Thoracic aorta (tissue), 2 donors: ENCODE data around the gene PEPD. TPM values are rescaled to one million over a fixed set of nuclear protein-coding genes. Genes with fewer than 3 reads are reported as not detected.

Experiments used
- ATAC-seq: fragments of 150-250 bp; one replicate; pipeline ENCODE4 v1.8.0; 2017; ENCODE audit warnings: low read depth; ENCODE audit not compliant: insufficient number of reproducible peaks, low FRiP score
- DNase-seq: peaks from one replicate; pipeline ENCODE4 v3.0.0-alpha.2; 2020; ENCODE audit warnings: low spot score
- H3K27ac ChIP-seq, 2 donors: fragments of 200-600 bp; sonication (generic); 1 replicate in 1 of 2; 2 replicates in 1 of 2; pipeline ENCODE4 v1.5.1; 2016; ENCODE audit warnings: mild to moderate bottlenecking in 2 of 2, moderate library complexity in 2 of 2
- H3K27me3 ChIP-seq: fragments of 200-600 bp; sonication (generic); replicated peaks from 2 replicates; pipeline ENCODE4 v1.6.0; 2016; ENCODE audit warnings: mild to moderate bottlenecking; ENCODE audit not compliant: insufficient read depth
- H3K36me3 ChIP-seq: fragments of 200-600 bp; sonication (generic); one replicate; pipeline ENCODE4 v1.5.1; 2016
- H3K4me1 ChIP-seq, 2 donors: fragments of 200-600 bp; sonication (generic); 1 replicate in 1 of 2; 2 replicates in 1 of 2; pipeline versions ENCODE4 v1.5.1 to v1.6.0; 2016; ENCODE audit warnings: low read depth in 2 of 2, mild to moderate bottlenecking in 1 of 2; ENCODE audit not compliant: control insufficient read depth in 1 of 2
- H3K4me3 ChIP-seq: fragments of 200-600 bp; sonication (generic); 2 replicates; pipeline ENCODE4 v1.5.1; 2016; ENCODE audit warnings: mild to moderate bottlenecking
- H3K9me3 ChIP-seq: fragments of 200-600 bp; sonication (generic); 2 replicates; pipeline ENCODE4 v1.5.1; 2016
- total RNA-seq, 2 donors: library from RNA; depleted of rRNA; stranded (reverse); fragments of >200 nt; gene quantifications; one replicate each; pipeline versions ENCODE4 v1.1.0 to v1.2.3, GENCODE V29; 2016
- TF ChIP-seq, protein P1 (sequence below): fragments of 200-600 bp; sonication (generic); IDR thresholded peaks from one replicate; pipeline ENCODE4 v1.5.1; 2019; ENCODE audit warnings: antibody characterized with exemption

The PEPD gene
- total RNA-seq, 2 donors from 2014 or later = 48.7 to 70.9 TPM

DNA sequence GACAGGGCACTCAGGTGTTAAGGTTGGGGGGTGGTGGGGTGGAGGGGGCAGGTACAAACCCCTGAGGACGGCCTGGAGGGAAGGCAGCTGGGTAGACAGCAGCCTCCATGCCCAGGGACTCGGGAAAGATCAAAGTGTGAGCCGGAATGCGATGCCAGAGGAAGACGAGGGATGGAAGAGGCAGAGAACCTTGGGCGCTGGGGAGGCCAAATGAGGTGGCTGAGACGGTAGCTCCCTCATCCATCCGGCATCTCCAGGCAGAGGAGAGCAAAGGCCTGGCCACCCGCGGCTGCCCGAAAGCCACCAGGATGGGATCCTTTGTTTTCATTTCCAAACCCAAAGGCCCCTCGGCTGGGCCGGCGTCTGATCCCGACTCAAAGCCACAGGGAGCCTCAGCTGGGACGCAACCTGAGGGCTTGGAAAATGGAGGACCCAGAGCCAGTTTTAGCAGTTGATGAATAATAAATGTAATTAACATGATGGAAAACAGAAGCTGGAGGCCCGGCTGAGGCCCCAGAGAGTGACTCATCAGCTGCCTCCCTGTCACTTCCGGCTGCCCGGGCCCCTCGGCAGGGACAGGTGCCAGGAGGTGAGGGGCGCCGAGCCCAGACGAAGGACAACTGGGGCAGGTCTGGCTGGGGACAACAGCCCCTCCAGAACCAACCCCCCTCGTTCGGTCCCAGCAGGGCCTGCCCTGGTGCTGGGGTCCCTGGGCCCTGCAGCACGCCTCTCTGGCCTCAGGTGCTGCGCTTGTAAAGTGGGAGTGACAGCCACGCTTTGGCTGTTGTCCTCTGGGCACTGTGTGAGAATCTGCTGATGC is 86.5 kb downstream of the PEPD start:
- H3K4me3 ChIP-seq = no peak overlapping the region
- H3K36me3 ChIP-seq = no peaks in the 10 kb centered on the region
- ATAC-seq = no peak
- no peaks in the 10 kb centered on the region for H3K4me1 ChIP-seq
- no peaks in the 10 kb centered on the region for H3K9me3 ChIP-seq
- H3K27me3 ChIP-seq = no peaks in the 10 kb centered on the region
- TF ChIP-seq, protein P1, sequence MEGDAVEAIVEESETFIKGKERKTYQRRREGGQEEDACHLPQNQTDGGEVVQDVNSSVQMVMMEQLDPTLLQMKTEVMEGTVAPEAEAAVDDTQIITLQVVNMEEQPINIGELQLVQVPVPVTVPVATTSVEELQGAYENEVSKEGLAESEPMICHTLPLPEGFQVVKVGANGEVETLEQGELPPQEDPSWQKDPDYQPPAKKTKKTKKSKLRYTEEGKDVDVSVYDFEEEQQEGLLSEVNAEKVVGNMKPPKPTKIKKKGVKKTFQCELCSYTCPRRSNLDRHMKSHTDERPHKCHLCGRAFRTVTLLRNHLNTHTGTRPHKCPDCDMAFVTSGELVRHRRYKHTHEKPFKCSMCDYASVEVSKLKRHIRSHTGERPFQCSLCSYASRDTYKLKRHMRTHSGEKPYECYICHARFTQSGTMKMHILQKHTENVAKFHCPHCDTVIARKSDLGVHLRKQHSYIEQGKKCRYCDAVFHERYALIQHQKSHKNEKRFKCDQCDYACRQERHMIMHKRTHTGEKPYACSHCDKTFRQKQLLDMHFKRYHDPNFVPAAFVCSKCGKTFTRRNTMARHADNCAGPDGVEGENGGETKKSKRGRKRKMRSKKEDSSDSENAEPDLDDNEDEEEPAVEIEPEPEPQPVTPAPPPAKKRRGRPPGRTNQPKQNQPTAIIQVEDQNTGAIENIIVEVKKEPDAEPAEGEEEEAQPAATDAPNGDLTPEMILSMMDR = no peak
- DNase-seq = no peak
- H3K27ac ChIP-seq = no peak overlapping the region

DNA sequence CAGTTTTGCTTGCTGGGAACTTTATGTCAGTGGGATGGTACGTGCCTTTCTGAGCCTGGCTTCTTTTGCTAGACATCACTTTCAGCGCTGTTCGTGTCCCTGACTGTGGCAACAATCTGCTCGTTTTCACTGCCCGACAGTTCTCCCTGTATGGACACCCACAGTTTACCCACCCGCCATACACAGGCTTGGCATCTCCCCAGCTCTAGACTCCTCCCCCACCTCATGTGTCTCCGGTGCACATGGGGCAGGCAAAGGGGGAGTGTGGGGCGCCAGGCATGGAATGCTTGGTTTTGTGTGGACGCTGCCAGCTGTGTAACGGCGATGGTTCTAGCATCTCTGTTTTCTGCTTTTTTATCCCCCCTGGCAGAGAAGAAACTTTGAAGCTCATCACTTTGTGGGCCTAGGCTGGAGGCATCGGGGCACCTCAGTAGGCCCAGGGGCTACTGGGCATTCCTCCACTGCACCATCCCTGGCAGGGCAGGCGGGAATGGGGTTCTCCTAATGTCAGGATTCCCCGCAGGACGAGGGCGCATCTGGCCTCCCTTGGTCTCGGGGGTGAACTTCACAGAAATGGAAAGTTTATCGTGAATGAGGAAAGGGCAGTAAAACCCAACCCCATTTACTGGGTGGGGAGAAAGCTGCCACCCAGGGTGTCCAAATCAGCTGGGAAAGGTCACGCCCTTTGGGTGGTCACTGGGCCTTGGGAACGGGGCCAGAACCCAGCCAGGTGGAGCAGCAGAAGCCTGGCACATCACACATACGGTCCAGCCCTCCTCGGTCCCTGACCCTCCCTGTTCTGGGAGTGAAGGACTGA is 87.3 kb downstream of the PEPD start:
- TF ChIP-seq, protein P1 = no peak
- H3K27ac ChIP-seq = no peak overlapping the region
- H3K4me1 ChIP-seq = no peaks in the 10 kb centered on the region
- no peaks in the 10 kb centered on the region for H3K9me3 ChIP-seq
- no peaks in the 10 kb centered on the region for H3K27me3 ChIP-seq
- no peaks in the 10 kb centered on the region for H3K36me3 ChIP-seq
- ATAC-seq (no peak), DNase-seq (no peak)
- H3K4me3 ChIP-seq = no peak overlapping the region

DNA sequence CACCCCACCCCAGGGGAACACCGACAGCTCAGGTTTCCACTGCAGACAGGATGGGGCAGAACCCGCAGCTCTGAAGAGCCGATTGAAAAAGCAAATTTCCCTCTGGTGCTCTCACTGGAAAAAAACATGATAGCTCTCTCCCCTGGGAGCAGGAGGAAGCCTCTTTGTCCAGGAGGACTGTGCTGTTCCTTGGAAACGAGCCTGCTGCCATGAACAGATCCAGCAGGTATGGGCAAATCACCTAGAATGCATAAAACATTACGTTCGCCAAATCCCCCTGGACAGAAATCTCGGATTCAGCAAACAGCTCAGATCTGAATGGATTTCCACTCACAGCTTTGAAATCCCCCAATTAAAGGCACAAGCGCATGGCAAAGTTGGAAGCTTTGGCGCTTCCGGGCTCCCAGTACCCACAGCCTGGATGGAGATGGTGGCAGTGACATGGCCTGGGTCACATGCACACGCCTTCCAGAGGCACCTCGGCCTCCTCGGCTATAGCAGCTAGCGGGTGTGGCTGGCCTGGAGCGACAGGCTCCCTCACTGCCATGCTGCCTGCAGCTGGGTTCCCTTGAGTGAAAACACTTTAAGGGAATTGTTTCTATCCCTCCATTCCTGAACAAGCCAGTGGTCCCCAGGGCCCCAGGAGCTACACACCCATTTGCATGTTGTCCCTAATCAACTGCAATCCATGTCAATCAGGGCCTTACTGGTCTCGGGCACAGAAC is 89.0 kb downstream of the PEPD start:
- no peak for DNase-seq
- H3K27me3 ChIP-seq = no peaks in the 10 kb centered on the region

DNA sequence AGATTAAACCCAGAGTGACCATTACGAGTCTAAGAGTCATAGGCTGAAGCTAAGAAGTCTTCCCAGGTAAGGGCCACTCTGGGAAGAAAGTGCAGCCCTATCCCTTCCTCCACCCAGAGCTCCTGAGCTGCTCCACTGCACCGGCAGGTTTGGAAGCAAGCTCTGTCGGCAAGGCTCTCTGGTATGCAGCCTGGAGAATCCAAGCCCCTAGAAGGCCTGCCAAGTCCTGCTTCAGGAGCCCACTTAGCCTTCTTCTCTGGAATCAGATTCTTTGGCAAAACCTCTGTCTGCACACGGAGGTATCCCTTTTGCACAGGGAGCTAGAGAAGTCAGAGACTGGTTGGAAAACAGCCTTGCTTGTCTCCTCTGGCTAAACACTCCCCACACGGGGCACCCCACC is 89.6 kb downstream of the PEPD start:
- DNase-seq = no peak
- TF ChIP-seq, protein P1 = no peak
- no peak overlapping the region for H3K27ac ChIP-seq

More for the DNA sequence above, 89.0 kb downstream of the PEPD start:
- TF ChIP-seq, protein P1 = no peak
- Histone ChIP-seq H3K4me1 (no peaks in the 10 kb centered on the region), H3K9me3 (no peaks in the 10 kb centered on the region), H3K4me3 (no peak overlapping the region), H3K27ac (no peak overlapping the region), H3K36me3 (no peaks in the 10 kb centered on the region)
- ATAC-seq = no peak

More for the DNA sequence above, 89.6 kb downstream of the PEPD start:
- Histone ChIP-seq H3K4me3 (no peak overlapping the region), H3K36me3 (no peaks in the 10 kb centered on the region), H3K27me3 (no peaks in the 10 kb centered on the region), H3K4me1 (no peaks in the 10 kb centered on the region), H3K9me3 (no peaks in the 10 kb centered on the region)
- no peak for ATAC-seq
